ENCODE data around the gene ZNFX1.

GRCh38 chr20:49248879-49249665, 28.8 kb downstream of the ZNFX1 start:
- TF ChIP-seq CTCF (IDR thresholded peaks at IDR 0.05; ENCODE audit: low read length) (no peak), EZH2 (optimal IDR thresholded peaks at IDR 0.05; ENCODE audit: low read depth, low read length) (no peak)
